Neural progenitor cell (in vitro differentiated cells): ENCODE data around the gene EVC2.

Experiments used
- CTCF ChIP-seq: fragments of 200-600 bp; sonication (generic); IDR thresholded peaks from 2 replicates; pipeline ENCODE4 v1.5.1; 2017; ENCODE audit warnings: antibody characterized with exemption, mild to moderate bottlenecking
- EZH2 ChIP-seq: fragments of 200-600 bp; sonication (generic); IDR thresholded peaks from 2 replicates; pipeline ENCODE4 v1.6.1; 2017; ENCODE audit warnings: antibody characterized with exemption, mild to moderate bottlenecking, moderate library complexity
- EZH2phosphoT487 ChIP-seq: fragments of 200-600 bp; sonication (generic); IDR thresholded peaks from 2 replicates; pipeline ENCODE4 v1.6.1; 2017; ENCODE audit warnings: antibody characterized with exemption

DNA sequence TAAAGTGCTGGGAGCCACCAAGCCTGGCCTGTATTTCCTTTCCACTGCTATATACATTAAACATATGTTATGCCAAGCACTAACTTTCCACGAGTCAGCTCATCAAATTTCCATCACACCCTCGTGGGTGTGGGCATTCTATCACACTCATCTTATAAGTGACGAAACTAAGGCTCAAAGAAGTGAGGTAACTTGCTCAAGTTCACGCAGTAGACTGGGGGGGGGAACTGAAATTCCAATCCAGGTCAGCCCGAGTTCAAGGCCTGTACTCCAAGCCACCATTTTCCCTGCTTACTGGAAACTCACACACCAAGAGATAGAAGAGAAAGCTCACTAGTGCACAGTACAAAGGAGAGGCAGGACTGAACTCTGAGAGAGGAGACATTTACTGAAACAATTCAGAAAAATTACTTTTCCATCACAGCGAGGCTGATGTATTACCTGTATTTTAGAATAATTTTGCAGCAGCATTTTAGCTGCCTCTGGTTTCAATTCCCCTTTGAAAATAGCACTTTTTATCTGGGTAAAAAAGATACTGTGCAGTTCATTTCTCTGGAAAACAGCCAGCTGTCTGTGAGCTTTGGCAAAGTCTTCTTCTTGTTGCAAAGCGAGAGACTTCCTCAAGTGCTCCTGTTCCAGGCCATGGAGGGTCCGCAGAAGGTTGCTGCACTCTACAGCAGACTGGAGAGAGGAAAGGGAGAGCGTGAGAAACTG, 76.8 kb downstream of the EVC2 start:
- TF ChIP-seq CTCF = no peak
- no peak for TF ChIP-seq EZH2
- TF ChIP-seq EZH2phosphoT487 = no peak
